HepG2 (cell line): ENCODE measurements around the gene HPCAL1. TPM values are rescaled to one million over a fixed set of nuclear protein-coding genes. Genes with fewer than 3 reads are reported as not detected.

Source experiments
- FOXA1 ChIP-seq, 2 experiments: fragments of 450-650 bp in 1 of 2; sonication (generic) in 1 of 2; formaldehyde crosslinking in 1 of 2; IDR thresholded peaks; 2 replicates each; pipeline versions ENCODE4 v1.4.0 to v1.6.1; 2016 to 2020; ENCODE audit warnings: missing genetic modification reagents in 1 of 2
- HNRNPUL1 ChIP-seq: fragments of 200-400 bp; formaldehyde crosslinking; IDR thresholded peaks from 2 replicates; pipeline ENCODE4 v1.6.1; 2017; ENCODE audit warnings: low read depth, mild to moderate bottlenecking, low read length, moderate library complexity
- KDM2A ChIP-seq: sonication (generic); formaldehyde crosslinking; IDR thresholded peaks from 2 replicates; pipeline ENCODE4 v1.4.0; 2020; ENCODE audit warnings: low read depth, missing genetic modification reagents, borderline replicate concordance
- NONO ChIP-seq, 2 experiments: fragments of 450-650 bp in 1 of 2; sonication (generic) in 1 of 2; formaldehyde crosslinking in 1 of 2; IDR thresholded peaks in 1 of 2; conservative IDR thresholded peaks in 1 of 2; 2 replicates each; pipeline versions ENCODE4 v1.6.1 to v1.8.0; 2017 to 2022; ENCODE audit warnings: mild to moderate bottlenecking in 1 of 2, missing genetic modification reagents in 1 of 2, moderate library complexity in 1 of 2
- XRCC5 ChIP-seq: fragments of 200-400 bp; formaldehyde crosslinking; optimal IDR thresholded peaks from 2 replicates; pipeline ENCODE3; 2017; ENCODE audit warnings: mild to moderate bottlenecking, low read length
- ZBTB42 ChIP-seq: sonication (generic); formaldehyde crosslinking; IDR thresholded peaks from 2 replicates; pipeline ENCODE4 v1.5.0; 2020; ENCODE audit warnings: mild to moderate bottlenecking, missing genetic modification reagents
- ZFAT ChIP-seq: sonication (generic); formaldehyde crosslinking; conservative IDR thresholded peaks from 2 replicates; pipeline ENCODE4 v1.8.1; 2023; ENCODE audit warnings: missing genetic modification reagents, inconsistent platforms
- ZNF432 ChIP-seq: sonication (generic); formaldehyde crosslinking; IDR thresholded peaks from 2 replicates; pipeline ENCODE4 v1.5.0; 2020; ENCODE audit warnings: missing genetic modification reagents, mild to moderate bottlenecking, borderline replicate concordance
- ZNF564 ChIP-seq: sonication (generic); formaldehyde crosslinking; IDR thresholded peaks from 2 replicates; pipeline ENCODE4 v1.8.1; 2023; ENCODE audit warnings: mild to moderate bottlenecking, missing genetic modification reagents
- ZNF776 ChIP-seq: sonication (generic); formaldehyde crosslinking; IDR thresholded peaks from 2 replicates; pipeline ENCODE4 v1.4.0; 2020; ENCODE audit warnings: mild to moderate bottlenecking, missing genetic modification reagents
- ZNF788 ChIP-seq: sonication (generic); formaldehyde crosslinking; IDR thresholded peaks from 2 replicates; pipeline ENCODE4 v1.5.0; 2020; ENCODE audit warnings: mild to moderate bottlenecking, missing genetic modification reagents, borderline replicate concordance
- ZNF83 ChIP-seq: sonication (generic); formaldehyde crosslinking; IDR thresholded peaks from 2 replicates; pipeline ENCODE4 v1.4.0; 2020; ENCODE audit warnings: missing genetic modification reagents, mild to moderate bottlenecking, borderline replicate concordance
- polyA plus RNA-seq, 8 experiments: library from polyadenylated mRNA; depleted of rRNA in 3 of 8; stranded (reverse) in 7 of 8; unstranded in 1 of 8; fragments of >200 nt; fragmentation: Illumina TruSeq in 4 of 8; extraction: Trizol in 4 of 8; gene quantifications; 2 replicates each; pipeline versions ENCODE4 v1.2.1 to v1.2.3, GENCODE V29; 2011 to 2016; ENCODE audit warnings: low read depth in 4 of 8, missing spikeins in 1 of 8, mixed read lengths in 1 of 8; ENCODE audit not compliant: insufficient read depth in 1 of 8
- total RNA-seq, 5 experiments: library from RNA; depleted of rRNA; stranded (reverse); fragments of >200 nt; fragmentation: Illumina TruSeq; extraction: Trizol; gene quantifications; 2 replicates each; pipeline ENCODE4 v1.2.3, GENCODE V29; 2016; ENCODE audit warnings: low read depth in 1 of 5
- TF ChIP-seq, protein P1 (sequence below): IDR thresholded peaks from 2 replicates; pipeline ENCODE4 v1.6.1; 2016; ENCODE audit warnings: low read depth, missing genetic modification reagents, missing compliant biosample characterization
- TF ChIP-seq, protein P2 (sequence below): sonication (generic); formaldehyde crosslinking; IDR thresholded peaks from 2 replicates; pipeline ENCODE4 v1.4.0; 2020; ENCODE audit warnings: missing genetic modification reagents, borderline replicate concordance
- TF ChIP-seq, protein P3 (sequence below): sonication (generic); formaldehyde crosslinking; IDR thresholded peaks from 2 replicates; pipeline ENCODE4 v1.9.0; 2021; ENCODE audit warnings: mild to moderate bottlenecking, missing genetic modification reagents

Gene HPCAL1
- total and polyA plus RNA-seq, 2 of the 13 experiments (the other 11 are each of a cell fraction or from before 2014, with no cell fraction given) = 29.5 to 29.9 TPM

DNA sequence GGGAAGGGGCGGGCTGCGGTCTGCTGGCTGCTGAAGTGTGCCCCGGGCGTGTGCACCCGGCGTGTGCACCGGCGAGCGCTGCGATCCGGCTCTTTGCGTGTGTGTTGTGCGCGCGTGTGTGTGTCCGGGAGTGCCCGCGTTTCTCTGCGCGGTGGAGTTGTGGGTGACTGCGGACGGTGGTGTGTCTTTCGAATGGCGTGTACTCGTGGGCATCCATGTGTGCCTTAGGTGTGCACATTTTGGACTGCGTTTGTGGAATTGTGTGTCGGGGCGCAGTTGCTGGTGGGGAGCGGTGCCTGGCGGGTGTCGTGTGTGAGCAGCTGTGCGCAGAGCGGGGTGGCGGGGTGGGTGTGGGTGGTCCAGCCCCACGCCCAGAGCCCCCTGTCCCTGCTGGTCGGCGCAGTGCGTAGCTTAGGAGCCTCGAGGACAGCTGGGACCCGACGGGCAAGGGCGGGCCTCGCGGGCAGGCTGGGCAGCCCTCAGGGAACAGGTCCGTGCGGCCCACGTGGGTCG lies 533 bp downstream of the HPCAL1 start (continued):
- TF ChIP-seq NONO (IDR thresholded peaks at IDR 0.05) (no peak), NONO (CRISPR knock-in tag; conservative IDR thresholded peaks at IDR 0.05) (no peak), FOXA1 (IDR thresholded peaks at IDR 0.05) (no peak), FOXA1 (CRISPR knock-in tag; IDR thresholded peaks at IDR 0.05) (no peak), ZNF564 (CRISPR knock-in tag) (0 out of 2 replicates have a peak, but pooled peaks have one; percentile 2), XRCC5 (no peak), ZNF788 (CRISPR knock-in tag) (peak; percentile 76; the same call in 1 of the 2 replicates), ZFAT (CRISPR knock-in tag) (no peak), HNRNPUL1 (no peak), ZNF83 (no peak), KDM2A (CRISPR knock-in tag) (0 out of 2 replicates have a peak, but pooled peaks have one; percentile 16), ZNF432 (CRISPR knock-in tag) (no peak; the same call in 1 of the 2 replicates), ZNF776 (CRISPR knock-in tag) (no peak), ZBTB42 (CRISPR knock-in tag) (no peak)
- TF ChIP-seq, protein P1, sequence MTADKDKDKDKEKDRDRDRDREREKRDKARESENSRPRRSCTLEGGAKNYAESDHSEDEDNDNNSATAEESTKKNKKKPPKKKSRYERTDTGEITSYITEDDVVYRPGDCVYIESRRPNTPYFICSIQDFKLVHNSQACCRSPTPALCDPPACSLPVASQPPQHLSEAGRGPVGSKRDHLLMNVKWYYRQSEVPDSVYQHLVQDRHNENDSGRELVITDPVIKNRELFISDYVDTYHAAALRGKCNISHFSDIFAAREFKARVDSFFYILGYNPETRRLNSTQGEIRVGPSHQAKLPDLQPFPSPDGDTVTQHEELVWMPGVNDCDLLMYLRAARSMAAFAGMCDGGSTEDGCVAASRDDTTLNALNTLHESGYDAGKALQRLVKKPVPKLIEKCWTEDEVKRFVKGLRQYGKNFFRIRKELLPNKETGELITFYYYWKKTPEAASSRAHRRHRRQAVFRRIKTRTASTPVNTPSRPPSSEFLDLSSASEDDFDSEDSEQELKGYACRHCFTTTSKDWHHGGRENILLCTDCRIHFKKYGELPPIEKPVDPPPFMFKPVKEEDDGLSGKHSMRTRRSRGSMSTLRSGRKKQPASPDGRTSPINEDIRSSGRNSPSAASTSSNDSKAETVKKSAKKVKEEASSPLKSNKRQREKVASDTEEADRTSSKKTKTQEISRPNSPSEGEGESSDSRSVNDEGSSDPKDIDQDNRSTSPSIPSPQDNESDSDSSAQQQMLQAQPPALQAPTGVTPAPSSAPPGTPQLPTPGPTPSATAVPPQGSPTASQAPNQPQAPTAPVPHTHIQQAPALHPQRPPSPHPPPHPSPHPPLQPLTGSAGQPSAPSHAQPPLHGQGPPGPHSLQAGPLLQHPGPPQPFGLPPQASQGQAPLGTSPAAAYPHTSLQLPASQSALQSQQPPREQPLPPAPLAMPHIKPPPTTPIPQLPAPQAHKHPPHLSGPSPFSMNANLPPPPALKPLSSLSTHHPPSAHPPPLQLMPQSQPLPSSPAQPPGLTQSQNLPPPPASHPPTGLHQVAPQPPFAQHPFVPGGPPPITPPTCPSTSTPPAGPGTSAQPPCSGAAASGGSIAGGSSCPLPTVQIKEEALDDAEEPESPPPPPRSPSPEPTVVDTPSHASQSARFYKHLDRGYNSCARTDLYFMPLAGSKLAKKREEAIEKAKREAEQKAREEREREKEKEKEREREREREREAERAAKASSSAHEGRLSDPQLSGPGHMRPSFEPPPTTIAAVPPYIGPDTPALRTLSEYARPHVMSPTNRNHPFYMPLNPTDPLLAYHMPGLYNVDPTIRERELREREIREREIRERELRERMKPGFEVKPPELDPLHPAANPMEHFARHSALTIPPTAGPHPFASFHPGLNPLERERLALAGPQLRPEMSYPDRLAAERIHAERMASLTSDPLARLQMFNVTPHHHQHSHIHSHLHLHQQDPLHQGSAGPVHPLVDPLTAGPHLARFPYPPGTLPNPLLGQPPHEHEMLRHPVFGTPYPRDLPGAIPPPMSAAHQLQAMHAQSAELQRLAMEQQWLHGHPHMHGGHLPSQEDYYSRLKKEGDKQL (CRISPR knock-in tag) = no peak
- TF ChIP-seq, protein P2, sequence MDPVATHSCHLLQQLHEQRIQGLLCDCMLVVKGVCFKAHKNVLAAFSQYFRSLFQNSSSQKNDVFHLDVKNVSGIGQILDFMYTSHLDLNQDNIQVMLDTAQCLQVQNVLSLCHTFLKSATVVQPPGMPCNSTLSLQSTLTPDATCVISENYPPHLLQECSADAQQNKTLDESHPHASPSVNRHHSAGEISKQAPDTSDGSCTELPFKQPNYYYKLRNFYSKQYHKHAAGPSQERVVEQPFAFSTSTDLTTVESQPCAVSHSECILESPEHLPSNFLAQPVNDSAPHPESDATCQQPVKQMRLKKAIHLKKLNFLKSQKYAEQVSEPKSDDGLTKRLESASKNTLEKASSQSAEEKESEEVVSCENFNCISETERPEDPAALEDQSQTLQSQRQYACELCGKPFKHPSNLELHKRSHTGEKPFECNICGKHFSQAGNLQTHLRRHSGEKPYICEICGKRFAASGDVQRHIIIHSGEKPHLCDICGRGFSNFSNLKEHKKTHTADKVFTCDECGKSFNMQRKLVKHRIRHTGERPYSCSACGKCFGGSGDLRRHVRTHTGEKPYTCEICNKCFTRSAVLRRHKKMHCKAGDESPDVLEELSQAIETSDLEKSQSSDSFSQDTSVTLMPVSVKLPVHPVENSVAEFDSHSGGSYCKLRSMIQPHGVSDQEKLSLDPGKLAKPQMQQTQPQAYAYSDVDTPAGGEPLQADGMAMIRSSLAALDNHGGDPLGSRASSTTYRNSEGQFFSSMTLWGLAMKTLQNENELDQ (CRISPR knock-in tag) = no peak
- TF ChIP-seq, protein P3, sequence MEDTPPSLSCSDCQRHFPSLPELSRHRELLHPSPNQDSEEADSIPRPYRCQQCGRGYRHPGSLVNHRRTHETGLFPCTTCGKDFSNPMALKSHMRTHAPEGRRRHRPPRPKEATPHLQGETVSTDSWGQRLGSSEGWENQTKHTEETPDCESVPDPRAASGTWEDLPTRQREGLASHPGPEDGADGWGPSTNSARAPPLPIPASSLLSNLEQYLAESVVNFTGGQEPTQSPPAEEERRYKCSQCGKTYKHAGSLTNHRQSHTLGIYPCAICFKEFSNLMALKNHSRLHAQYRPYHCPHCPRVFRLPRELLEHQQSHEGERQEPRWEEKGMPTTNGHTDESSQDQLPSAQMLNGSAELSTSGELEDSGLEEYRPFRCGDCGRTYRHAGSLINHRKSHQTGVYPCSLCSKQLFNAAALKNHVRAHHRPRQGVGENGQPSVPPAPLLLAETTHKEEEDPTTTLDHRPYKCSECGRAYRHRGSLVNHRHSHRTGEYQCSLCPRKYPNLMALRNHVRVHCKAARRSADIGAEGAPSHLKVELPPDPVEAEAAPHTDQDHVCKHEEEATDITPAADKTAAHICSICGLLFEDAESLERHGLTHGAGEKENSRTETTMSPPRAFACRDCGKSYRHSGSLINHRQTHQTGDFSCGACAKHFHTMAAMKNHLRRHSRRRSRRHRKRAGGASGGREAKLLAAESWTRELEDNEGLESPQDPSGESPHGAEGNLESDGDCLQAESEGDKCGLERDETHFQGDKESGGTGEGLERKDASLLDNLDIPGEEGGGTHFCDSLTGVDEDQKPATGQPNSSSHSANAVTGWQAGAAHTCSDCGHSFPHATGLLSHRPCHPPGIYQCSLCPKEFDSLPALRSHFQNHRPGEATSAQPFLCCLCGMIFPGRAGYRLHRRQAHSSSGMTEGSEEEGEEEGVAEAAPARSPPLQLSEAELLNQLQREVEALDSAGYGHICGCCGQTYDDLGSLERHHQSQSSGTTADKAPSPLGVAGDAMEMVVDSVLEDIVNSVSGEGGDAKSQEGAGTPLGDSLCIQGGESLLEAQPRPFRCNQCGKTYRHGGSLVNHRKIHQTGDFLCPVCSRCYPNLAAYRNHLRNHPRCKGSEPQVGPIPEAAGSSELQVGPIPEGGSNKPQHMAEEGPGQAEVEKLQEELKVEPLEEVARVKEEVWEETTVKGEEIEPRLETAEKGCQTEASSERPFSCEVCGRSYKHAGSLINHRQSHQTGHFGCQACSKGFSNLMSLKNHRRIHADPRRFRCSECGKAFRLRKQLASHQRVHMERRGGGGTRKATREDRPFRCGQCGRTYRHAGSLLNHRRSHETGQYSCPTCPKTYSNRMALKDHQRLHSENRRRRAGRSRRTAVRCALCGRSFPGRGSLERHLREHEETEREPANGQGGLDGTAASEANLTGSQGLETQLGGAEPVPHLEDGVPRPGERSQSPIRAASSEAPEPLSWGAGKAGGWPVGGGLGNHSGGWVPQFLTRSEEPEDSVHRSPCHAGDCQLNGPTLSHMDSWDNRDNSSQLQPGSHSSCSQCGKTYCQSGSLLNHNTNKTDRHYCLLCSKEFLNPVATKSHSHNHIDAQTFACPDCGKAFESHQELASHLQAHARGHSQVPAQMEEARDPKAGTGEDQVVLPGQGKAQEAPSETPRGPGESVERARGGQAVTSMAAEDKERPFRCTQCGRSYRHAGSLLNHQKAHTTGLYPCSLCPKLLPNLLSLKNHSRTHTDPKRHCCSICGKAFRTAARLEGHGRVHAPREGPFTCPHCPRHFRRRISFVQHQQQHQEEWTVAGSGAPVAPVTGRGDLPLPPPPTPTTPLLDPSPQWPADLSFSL (CRISPR knock-in tag) = no peak
